ENCODE results near the gene RXRA.

DNA sequence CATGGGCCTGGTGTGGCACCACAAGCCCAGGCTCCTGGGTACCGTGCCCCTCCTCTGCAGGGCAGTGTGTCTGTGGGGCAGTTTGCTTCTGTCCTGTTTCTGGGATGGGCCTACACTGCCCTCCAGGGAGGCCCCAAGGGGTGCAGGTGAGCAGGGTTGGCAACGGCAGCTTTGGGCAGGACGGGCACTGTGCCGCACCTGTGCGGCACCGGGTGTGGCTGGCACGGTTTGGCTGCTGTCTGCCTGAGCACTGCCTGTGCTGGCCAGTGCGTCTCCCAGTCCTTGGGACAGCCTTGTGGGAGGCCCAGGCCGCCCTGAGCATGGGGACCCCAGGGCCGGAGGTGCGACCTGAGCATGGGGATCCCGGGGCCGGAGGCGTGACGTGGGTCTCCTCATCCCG is 37.2 kb downstream of the RXRA start:
- TF ChIP-seq, protein P1, sequence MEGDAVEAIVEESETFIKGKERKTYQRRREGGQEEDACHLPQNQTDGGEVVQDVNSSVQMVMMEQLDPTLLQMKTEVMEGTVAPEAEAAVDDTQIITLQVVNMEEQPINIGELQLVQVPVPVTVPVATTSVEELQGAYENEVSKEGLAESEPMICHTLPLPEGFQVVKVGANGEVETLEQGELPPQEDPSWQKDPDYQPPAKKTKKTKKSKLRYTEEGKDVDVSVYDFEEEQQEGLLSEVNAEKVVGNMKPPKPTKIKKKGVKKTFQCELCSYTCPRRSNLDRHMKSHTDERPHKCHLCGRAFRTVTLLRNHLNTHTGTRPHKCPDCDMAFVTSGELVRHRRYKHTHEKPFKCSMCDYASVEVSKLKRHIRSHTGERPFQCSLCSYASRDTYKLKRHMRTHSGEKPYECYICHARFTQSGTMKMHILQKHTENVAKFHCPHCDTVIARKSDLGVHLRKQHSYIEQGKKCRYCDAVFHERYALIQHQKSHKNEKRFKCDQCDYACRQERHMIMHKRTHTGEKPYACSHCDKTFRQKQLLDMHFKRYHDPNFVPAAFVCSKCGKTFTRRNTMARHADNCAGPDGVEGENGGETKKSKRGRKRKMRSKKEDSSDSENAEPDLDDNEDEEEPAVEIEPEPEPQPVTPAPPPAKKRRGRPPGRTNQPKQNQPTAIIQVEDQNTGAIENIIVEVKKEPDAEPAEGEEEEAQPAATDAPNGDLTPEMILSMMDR (IDR thresholded peaks at IDR 0.05): no peak
- TF ChIP-seq POLR2AphosphoS5 (IDR thresholded peaks at IDR 0.05): no peak

Data from transverse colon (tissue), 4 donors.